Islet of Langerhans (tissue), 1 donor: ENCODE measurements around the gene PHEX.

Experiments
- FAIRE-seq: peaks from one replicate; lab custom pipeline; 2011; peaks lifted over from hg19 to GRCh38; lab: Jason Lieb, UNC

Gene PHEX

DNA sequence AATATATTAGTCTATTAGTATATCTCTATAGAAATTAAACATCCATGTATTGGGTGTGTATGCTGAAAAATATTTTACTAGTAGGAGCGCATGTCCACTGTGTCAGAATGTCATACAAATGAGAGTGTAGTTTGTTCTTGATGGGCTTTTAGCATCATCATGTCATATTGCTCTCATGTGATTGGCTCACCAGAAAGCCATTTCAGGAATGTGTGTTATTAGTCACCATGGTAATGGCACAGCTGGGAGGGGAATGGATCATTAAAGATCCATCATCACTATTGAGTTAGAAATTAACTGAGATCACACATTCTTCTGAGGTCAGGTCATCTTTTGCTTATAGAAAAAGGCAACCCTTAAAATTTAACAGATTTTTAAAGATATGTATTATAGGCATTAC, 77.3 kb downstream of the PHEX start:
- no peak for FAIRE-seq

DNA sequence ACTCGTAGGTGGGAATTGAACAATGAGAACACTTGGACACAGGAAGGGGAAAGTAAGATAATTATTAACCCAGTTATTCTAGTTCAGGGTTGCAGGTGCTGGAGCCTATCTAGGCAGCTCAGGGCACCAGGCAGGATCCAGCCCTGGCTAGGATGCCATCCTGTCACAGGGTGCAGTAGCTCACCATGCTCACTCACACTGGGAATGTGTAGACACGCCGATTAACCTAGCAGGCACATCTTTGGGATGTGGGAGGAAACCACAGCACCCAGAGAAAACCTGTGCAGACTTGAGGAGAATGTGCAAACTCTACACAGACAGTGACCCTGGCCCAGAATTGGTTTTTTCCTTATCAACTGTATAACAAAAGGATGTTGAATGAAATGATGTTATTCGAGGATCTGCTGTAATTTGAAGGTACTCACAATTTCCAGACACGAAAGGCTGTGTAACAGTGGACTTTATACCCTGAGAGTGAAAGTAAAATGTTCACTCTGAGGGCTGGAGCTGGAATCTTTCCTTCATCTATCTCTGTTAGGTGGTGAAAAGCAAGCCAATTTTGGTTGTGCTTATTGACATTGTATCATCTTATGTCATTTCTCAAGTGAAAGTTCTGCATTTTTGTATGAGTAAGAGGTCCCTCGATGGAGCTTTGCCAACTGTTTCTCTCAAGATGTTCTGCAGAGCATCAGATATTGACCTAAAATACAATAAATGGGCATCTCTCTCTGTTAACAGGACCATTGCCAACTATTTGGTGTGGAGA, 78.8 kb downstream of the PHEX start:
- FAIRE-seq: no peak

DNA sequence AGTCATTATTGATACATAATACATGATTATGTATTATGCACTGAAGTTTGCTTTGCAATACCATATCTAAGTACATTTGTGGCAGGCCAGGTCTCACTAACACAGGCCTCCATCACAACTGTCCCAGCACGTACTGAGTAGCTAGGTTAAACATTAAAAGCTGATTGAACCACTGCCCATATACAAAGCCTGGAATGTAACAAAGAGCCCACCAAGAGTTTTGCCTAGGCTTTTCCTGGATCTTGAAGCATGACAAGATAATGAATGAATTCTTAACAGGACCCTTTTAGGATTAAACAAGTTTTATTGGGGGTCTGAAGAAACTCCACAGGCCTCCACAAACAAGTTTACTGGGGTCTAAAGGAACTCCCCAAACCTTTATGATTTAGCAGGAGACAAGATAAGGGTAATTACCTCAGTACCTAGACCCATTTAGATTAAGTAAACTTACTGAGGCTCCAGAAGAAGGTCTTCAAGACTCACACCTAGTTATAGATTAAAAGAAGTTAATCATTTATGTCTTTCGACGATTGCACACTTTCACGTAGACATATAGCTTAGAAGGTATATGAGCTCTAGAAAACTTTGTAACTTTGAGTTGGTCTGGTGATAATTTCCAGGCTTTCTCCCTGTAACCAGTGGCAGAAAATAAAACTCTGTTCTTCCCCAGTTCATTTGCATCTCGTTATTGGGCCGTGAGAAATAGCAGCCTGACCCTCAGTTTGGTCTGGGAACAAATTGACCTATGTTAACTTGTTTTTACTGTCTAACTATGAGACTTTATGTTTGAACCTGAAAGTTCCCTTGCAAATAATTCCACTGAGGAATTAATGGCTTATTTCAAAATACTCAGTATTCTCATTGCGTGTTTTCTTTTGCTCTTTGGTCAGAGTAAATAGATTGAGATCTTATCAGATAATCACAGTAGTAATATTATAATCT, 84.8 kb downstream of the PHEX start:
- FAIRE-seq: no peak

DNA sequence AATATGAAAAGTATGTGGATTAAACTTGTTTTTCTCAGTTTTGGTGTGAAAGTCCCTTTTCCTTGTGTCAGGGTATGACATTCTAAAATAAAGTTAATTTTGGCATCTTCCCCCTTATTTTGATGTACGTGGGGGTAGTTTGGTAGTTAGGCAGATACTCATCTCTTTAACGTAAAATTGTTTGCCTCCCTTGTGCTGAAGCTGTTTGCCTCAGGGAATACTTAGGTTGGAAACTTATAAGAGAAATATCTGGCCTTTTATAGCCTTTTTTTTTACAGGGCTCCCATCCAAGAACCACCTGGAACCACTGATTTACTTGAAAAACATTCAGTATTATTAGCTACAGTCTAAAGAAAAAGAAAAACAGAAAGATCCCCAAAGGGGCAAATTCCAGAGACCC, 85.5 kb downstream of the PHEX start:
- FAIRE-seq: no peak

DNA sequence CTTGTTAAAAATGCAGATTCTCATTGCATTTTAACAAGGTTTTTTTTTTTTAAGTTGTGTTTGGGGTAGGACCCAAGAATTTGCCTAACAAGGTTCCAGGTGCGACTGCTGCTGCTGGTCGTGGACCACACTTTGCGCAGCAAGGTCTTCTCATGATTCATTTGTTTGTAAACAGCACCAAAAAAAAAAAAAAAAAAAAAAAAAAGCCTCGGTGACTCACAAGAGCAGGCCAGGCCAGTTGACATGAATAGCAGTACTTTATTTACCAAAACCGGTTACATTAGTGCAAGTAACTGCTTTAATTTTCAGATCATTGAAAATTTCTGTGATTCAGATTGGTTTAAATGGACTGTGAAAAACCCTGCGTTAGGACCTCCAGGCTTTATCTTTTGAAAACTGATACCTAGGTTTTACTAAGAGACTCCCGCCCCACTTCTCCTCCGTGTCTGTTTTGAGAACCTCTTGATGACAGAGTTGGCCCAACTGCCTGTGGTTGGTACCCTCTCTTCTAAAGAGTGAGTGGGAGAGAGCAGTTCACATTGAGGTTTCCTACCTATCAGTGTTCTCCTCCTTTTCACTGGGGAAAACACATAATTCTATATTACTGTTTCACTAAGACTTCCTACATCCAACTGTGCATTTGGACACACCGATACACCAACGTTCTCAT, 86.2 kb downstream of the PHEX start:
- peak; percentile 58 for FAIRE-seq

DNA sequence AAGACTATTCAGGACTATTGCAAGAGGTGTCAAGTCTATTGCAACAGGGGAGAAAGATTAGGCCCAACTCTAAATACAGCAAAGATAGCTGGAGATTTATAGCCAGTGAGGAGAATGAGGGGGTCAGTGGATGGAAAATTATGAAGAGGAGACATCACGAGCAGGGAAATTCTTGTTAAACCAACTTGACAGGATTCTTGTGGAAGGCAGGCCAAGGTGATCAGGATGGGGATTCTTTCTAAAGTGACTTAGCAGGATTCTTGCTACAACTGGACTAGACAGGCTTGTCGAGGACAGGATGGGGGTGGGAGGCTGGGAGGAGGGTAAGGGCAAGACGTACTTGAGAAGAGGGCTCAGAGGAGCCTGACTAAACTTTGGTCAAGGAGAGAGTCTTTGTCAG, 89.0 kb downstream of the PHEX start:
- no peak for FAIRE-seq

DNA sequence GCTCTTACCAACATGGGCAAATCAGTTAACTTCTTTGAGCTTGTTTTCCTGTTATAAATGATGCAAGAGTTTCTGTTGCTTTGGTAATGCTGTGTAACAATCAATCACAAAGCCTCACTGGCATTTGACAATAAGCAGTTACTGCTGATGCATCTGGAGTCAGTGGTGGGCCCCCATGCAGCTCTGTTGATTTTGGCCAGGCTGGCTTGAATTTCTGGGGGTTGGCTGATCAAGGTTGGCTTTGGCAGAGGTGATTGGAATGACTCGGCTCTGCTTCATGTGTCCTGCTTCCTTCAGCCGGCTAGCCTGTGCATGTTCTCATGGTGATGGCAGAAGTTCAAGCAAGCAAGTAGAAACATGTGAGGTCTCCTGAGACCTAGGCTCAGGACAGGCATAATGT, 90.4 kb downstream of the PHEX start:
- FAIRE-seq: no peak

DNA sequence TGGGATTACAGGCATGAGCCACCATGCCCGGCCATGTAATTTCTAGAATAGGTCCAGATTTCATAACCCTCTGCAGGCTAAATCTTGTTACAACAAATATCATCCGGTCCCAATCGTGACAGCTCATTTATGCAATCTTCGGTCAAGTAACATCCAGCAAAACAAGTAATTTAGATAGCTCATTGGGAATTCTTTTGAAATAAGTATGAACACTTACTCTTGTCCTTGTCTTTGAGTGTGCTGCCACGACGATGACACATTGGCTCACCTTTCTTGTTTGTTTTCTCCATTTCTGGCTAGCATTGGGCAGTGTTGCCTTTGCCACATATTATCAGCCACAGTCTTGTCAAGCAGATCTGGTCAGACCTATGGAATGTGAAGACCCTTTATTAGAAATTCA, 92.0 kb downstream of the PHEX start:
- no peak for FAIRE-seq

DNA sequence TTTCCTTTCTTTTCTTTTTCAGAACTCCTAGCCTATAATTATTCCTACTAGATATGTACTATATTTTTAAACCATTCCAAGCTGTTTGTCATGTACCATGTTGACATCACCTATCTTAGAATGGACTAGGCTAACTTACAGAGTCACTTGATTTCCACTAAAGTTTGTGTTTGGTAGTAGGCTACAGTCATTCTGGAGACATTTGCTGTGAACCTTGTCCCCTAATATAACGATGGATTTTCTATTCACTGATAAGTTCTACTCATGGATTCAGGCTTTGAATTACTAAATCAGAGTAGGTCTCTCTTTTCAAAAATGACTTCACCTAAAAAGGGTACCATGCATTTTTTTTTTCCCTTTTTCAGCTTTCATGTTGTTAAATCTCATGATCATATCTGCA, 93.4 kb downstream of the PHEX start:
- no peak for FAIRE-seq

DNA sequence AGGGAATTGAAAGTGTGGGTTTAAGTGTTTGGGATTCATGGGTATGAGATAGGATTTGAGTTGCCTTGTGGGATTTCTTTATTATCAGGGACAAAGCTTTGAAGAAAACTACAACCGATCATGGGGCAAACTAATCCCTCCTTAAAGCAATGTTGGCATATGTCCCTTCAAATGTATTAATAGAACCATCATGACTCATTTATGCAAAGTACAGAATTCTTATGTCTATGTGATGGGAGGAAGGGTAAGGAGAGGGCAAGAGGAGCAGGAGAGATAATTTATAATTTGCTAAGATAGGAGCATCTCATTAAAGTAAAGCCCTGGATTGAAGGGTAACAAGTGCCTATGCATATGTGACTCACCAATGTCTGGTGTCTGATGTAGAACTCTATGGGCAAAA, 94.2 kb downstream of the PHEX start:
- FAIRE-seq: no peak

DNA sequence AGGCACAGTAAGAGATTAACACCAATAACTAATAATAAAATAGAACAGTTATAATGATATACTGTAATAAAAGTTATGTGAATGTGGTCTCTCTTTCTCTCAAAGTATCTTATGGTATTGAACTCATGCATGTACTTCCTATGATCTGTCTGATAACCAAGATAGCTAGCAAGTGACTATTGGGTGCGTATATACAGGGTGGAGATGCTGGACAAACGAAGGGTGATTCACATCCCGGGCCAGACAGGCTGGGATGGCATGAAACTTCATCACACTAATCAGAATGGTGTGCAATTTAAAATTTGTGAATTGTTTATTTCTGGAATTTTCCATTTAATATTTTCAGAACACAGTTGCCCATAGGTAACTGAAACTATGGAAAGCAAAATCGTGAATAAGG, 96.8 kb downstream of the PHEX start:
- FAIRE-seq: no peak

DNA sequence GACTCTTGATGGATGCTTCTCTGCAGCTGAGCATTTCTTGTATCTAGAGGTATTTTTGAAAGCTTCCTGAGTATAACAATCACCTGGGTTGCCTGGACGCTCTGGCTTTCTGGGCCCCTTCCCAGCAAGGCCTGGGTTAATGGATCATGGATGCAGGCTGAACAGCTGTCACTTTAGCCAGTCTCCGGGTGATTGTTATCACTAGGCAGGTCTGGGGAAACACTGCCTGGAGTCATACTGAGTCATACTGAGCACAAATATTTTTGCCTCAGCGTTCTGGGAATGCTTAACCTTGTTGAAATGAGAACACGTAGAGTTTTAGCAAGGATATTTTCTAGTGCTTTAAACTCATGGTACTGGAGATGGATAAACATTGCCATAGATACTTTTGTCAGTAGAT, 102.6 kb downstream of the PHEX start:
- FAIRE-seq: peak; percentile 38

DNA sequence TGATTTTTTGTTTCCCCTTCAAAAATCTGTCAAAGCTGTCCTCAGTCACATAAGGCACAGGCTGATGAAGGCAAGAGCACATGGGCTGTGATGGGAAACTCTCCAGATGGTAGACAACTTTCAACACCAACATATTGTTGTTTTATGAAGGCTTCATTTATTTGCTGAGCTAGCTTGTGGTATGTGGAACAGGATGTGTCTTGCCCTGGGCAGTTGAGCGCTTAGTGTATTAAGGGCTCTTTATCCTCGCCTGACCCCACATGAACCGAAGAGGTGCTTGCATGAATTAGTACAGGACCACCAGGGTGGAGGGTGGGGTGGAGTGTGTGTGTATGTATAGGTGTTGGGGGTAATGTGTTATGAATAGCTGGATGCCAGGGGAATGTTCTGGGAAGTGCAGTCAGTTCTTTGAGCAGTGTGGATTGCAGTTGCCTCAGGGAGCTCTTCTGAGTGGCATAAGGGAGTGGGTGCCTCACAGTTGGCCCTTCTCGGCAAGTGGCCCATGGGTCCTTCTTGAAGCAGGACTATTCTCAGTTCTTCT, 103.1 kb downstream of the PHEX start:
- no peak for FAIRE-seq

DNA sequence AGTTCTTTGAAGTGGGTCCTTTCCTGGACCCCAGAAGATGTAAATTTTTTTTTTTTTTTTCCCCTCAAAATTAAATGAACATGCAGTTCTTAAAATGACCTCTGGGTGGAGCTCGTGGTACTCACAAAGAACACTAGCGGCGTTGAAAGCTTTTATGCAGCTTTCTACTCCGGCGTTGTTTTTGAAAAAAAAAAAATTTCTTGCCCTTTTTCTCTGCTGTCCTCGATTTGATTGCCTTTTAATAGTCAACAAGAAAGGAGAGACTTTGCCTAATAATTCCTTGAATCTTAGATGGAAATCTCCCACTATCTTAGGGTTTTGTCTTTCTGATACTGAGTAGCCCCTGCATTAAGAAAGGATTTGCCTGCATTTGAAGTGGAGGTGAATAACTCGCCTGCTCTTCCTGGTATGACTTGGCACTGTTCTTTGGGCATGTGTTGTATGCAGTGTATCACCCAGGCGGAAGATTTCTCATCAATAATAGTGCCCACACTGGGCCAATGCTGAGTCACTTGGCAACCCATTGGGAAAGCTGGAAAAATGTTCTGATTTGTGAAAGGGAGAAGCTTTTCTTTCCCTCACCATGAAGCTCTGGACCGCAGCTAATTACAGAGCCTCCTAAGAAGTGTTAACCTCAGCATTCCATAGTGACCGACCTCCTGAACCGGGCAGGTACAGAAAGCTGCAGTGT, 104.0 kb downstream of the PHEX start:
- peak; percentile 95 for FAIRE-seq

DNA sequence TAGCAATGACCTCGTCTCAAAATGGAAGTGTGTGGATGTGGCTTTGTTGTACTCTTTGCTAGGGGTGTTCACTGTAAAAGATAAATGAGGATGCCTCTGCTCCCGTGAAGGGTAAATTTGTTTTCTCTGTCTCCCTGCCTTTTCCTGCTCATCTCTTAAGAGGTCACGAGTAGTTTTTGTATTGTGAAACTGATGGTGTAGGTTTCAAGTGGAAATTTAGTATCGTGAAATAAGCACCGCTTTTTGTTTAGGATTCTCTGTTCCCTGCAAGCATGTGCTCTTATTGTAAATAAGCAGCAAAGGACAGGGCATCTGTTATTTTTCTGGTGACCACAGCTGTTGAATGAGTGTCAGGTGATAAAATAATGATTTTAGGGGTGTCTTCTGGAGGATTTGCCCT, 104.6 kb downstream of the PHEX start:
- no peak for FAIRE-seq

DNA sequence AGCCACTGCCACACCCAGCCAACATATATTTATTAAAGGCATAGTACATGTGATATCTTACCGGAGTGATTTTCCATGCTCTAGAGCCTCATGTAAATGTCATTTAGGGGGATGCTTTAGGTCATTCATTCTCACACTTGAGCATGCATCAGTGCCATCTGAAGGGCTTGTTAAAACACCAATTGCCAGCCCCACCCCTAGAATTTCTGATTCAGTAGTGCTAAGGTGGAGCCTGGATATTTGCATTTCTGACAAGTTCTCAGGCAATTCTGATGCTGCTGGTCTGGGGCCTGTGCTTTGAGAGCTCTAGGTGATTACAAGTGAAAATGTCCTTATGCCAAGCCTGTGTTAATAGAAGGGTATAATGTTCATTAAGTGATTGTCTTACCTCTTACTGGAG, 107.7 kb downstream of the PHEX start:
- FAIRE-seq: no peak

DNA sequence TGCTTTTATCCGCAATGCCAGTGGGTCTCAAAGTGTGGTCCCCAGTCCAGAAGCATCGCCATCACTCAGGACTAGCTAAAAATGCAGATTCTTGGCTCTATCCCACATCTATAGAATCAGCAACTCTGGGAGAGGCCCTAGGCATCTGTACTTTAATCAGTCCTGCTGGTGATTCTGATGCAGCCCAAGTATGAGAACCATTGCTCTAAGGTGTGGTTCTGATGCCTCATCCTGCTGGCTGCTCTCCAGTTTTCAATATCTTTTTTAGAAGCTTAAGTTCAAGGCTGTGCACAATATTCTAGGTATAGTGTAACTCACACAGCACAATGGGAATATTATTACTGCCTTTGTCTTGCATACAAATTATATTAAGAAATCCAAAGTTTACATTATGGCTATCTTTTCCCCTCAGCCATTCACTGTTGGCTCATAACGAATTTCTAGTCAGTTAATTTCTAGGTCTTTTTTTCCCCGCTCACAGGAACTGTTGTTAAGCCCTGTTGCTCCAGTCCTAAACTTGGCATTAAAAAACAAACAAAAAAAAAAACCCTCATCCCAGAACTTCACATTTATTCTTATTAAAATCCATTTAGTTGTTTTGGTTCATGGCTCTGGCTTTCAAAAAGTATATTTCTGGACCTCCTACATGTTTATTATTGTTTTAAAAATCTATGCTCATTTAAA, 109.1 kb downstream of the PHEX start:
- FAIRE-seq: peak; percentile 51

DNA sequence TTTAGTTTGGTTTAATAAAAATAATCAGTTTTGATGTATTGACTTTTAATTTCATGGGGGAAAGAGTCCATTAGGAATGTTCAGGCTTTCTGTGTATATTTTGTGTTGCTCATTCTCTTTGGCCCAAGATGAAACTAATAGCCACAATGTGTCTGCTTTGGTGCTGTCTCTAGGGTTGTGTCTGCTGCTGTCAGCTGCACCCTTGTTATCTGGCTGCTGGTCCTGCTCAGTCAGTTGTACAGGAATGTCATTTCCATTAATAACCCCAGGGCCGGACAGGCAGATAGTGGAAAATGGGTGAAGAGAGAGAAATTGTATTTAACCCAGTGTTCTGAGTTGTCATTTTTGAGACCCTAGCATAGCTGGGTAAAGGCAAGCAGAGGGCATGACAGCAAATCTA, 115.1 kb downstream of the PHEX start:
- FAIRE-seq: peak; percentile 38

DNA sequence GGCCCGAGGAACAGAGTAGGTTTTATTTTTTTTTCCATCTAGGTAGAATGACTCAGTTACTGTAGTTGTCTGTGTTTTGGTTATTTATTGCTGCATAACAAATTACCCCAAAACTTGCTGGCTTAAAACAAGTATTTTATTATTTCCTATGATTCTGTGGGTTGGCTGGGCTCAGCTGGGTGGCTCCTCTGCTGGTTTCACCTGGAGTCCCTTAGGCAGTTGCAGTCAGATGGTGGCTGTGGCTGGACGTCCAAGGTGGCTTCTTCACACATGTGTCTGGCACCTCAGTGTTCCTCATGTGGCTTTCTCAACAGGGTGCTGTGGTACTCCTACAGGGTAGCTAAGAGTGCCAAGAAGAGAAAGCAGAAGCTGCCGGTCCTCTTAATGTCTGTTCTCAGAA, 115.8 kb downstream of the PHEX start:
- no peak for FAIRE-seq

DNA sequence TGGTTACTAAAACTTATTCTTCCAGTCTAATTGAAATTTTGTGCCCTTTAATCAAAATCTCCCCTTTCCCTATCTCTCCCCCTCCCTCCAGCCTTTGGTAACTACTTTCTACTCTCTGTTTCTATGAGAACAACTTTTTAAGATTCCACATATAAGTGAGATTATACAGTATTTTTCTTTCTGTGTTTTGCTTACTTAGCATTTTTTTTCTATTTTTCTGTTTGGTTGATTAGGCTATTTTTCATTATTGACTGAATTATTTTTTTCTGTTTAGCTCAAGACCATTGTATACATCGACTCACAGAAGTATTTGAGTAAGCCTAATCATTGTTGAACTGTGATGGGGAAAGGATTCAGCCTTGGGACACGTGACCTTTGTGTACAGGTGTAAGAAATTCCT, 116.4 kb downstream of the PHEX start:
- FAIRE-seq: no peak

DNA sequence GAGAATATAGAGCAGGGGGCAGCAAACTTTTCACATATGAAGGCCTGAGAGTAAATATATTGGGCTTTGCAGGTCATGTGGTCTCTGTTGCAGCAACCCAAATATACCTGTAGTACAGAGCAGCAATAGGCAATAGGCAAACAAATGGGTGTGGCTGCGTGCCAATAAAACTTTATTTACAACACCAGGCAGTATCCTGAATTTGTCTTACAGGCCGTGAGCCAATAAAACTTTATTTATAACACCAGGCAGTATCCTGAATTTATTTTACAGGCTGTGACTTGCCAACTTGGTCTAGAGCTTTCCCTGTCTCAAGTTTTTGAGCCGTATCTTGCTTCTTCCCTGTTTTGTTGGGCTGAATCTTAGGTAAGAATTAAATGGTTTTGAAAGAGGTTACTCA, 118.2 kb downstream of the PHEX start:
- FAIRE-seq: no peak

DNA sequence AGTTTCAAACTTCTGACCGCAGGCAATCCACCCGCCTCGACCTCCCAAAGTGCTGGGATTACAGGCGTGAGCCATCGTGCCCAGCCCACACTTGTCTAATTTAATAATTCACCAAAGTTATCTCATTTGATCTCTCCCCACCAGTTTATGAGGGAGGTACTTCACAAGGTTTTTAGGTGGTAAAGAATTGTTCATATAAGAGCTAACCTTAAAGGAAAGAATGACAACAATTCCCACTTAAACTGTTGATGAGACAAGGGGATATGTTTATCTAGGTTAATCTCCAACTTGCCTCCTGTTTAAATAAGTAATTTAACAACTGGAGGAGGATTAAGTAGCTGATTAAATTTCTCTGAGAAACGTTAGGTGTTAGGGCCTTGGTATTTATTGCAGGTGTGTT, 123.0 kb downstream of the PHEX start:
- no peak for FAIRE-seq
